Measurements from ENCODE around the gene BTBD2.
A peak's percentile ranks its signal among the peaks of the same experiment; 100 is the strongest.

BTBD2 gene

DNA sequence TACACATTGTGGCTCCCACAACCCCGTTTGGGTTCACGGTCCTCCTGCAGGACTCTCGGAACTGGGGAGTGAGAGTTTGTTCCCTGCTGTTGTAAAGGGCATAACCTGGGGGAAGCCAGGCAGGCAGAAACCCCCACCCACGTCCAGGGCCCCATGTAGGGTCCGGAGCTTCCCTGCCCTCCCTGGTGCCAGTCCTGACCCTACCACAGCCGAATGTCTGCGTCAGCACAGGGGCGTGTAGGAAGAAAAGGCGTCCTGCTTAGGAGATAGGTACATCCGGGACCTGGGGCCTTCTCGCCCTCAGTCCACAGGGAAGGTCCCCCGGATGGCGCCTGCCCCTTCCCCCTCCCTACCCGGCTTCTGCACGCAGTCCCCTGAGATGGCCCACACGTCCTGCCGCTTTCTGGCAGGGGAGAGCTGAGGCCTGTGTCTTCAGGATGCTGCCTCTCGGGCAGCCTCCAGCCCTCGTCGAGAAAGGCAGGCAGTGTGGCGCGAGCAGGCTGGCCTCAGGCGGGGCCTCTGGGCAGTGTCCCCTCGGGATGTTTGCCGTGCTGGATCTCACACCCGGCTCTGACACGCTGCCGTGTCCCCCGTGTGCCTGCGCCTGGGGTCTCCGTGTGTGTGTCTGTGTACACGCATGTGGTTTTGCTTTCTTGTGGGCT lies 55.5 kb downstream of the BTBD2 start:
- DNase-seq (ENCODE audit: low spot score) = no peak

DNA sequence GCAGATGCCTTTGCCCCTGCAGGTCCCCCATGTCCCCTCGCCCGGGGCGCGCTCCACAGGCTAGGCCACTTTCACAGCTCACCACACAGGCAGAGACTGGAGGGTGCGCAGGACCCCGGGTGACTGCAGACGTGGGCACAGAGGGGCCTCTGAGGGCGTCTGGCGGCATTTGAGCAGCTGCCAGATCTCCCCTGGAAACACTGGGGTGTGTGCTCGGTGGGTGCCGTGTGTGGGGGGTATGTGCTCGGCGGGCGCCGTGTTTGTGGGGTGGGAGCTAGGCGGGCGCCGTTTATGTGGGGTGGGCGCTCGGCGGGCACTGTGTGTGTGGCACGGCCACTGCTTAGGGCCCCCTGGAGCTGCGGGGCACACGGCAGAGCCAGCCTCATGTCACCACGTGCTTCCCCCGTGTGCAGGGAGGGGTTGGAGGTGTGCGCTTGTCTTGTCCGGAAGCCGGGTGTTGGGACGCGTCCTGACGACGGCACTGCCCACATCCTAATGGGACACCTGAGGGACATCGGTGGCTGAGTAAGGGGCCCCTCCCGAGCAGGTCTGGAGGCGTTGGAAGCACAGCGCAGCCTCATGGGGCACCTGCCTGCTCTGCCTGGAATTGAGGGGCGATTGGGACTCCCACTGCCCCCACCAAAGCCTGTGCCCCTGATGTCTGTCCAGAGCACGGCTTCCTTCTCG lies 57.8 kb downstream of the BTBD2 start:
- no peak for DNase-seq (ENCODE audit: low spot score)

DNA sequence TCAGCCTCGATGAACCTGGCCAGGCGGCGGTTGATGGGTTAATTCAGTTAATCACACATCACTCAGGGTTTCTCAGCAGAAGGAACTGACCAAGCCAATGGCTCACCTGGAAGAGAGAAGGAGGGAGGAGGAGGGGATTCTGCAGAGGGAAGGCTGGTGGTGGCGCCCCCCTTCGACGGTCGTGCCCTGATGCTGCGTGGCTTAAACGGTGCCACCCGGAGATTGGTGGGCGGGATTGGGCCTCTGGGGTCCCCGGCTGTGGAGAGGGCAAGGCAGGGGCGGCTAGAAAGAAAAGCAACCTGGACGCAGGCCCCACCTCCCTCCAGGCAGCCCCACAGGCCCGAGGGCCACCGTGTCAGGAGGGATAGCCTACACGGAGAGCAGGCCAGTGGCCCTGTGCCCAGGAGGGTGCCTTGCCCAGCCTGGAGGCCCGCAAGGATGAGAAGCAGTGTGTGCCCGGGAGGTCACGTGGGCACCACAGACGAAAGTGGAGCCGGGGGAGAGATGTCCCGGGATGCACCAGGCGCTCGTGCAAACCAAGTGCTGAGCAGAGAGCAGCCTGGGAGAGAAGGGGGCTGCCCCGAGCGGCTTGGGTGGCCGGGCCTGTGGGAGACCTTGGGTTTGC lies 58.5 kb downstream of the BTBD2 start:
- no peak for DNase-seq (ENCODE audit: low spot score)

DNA sequence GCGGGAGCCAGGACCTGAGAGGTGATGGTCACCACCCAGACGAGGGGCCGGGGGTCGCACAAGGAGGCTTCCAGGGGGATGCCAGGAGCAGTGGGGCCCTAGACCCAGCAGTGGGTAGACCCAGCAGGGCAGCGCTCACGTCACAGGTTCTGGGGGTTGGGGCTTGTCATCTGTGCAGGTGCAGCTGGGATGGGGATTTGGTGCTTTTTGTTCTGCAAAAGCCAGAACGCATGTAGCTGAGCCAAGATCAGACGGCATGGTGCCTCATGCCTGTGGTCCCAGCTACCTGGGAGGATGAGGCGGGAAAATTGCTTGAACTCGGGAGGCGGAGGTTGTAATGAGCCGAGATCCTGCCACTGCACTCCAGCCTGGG lies 59.4 kb downstream of the BTBD2 start:
- no peak for DNase-seq (ENCODE audit: low spot score)

DNA sequence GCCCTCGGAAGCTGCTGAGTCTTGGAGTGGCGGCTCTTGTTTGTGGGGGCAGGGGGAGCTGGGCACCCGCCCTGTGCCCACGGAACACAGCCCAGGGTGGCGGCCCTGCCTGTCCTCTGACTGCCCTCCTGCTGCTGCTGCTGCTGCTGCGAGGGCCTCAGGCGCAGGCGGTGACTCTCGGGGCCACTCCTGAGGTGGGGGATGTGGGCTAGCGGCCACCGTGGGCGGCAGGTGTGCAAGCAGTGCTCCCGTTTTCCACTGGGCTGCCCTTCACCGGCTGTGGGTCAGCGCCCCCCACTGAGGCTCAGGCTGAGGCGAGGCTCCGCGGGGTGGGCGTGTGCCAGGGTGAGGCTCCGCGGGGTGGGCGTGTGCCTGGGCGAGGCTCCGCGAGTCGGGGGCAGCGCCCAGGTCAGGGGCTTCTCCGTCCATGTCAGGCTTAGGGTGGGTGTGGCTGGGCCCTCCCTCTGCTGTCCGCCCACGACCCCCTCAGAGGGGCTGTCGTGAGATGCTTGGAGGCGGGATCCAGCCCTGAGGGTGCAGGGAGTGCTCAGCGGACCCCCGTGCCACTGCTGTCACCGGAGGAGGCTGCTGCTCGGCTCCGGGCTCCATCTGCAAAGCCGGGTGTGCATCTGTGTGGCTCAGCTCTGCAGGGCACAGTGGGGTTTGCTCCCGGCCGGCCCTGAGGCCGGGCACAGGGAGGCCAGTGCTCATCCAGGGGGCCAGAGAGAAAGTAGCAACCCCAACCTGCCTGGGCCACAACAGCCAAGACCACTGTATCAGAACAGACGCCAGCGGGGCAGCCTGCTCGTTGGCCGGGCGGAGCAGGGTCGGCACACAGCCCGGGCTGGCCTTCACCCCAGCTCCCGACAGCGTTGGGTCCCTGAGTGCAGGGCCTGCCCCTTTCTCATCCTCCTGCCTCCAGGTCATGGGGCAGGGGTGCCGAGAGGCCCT lies 60.1 kb downstream of the BTBD2 start:
- no peak for DNase-seq (ENCODE audit: low spot score)

DNA sequence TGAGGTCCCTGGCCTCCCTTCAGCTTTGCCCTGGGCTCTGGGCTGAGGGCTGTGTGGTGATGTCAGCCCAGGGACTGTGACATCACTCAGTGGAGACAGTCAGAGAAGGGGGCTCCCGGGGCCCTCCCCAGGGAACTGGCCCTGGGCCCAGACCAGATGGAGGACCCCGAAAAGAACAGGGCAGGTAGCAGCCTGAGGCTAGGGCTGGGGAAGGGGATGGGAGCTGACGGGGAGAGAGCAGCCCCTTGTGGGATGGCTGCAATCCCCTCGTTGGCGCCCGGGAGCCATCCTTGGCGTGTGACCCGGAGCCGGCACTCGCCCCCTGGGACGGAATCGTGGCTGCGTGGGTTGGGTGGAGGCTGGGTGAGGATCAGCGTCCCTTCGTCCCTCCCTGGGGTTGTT lies 61.0 kb downstream of the BTBD2 start:
- no peak for DNase-seq (ENCODE audit: low spot score)

DNA sequence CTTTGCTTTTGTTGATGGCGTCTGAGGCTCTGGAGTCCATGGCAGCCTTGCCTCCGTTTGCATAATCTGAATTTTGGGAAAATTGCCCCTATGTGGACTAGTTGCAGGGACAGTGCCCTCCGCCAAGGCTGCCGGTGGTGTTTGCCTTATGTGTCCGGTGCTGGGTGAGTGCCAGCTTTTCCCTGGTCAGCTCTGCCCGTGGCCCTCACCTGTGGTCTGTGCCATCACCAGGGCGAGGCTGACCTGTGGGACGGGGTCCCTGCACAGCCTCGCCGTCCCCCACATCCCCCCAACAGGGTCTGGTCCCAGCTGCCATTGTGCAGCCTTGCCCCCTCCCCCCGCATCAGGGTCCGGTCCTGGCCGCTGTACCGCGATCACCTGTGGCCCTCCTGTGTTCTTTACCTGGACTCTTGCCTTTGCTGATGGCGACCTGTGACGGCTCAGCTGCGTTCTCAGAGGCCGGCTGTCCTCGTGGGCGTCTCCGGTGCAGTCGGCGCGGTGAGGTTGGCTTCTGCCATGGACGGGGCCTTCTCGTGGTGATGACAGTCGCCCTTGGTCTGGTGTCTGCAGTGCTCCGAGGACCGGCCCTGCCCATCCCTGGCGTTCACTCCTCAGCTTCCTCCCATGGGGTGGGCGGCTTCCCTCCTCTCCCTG lies 61.9 kb downstream of the BTBD2 start:
- DNase-seq (ENCODE audit: low spot score) = no peak

DNA sequence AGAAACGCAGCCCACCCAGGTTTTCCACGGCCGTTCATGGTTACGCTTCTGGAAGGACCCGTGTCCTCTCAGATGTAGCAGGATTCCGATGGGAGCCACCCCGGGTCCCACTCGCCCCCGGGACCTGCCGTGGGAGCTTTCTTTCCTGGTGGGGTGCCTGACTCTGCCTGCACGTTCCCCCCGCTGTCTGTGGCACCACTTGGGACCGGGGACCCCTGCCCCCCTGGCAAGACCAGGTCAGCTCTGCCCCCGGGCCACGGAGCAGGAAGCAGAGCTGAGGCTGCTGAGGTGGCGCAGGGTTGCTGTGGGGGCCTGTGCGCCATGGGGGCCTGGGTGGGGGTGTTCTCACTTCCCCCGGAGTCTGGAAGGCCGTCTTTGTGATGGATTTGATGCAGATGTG lies 62.5 kb downstream of the BTBD2 start:
- DNase-seq (ENCODE audit: low spot score) = no peak

DNA sequence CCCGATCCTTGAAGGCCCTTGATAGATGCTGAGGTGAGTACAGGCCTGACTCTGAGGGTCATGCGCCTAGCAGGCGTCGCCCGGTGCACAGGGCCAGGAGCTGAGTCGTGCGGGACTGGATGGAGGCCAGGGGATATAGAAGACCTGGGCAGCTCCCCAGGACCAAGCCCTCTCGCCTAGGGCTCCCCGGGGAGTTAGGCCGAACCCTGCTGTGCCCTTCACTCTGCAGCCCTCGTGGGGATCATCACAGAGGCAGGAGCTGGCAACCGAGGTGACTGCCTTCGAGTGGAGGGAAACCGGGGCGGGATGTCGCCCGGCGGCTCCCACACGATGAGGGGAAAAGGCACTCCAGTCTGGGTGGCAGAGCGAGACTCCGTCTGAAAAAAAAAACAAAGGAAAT lies 62.9 kb downstream of the BTBD2 start:
- no peak for DNase-seq (ENCODE audit: low spot score)

DNA sequence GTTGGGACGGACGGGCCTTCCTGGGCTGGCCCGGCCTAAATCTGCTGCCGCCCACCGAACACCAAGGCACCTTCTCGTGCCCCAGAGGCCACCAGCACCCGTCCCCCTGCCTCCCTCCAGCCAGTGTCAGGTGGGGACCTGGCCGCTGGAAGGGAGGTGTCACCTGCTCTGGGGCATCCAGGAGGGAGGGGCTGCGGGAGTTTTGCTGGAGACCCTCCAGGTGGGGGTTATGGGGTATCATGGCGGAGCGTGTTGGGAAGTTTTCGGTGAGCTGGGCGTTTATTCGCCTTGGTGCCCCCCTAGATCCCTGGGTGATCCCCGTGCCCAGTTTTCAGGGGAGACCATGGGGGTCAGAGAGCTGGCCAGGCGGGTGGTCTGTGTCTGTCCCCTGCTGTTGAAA lies 64.9 kb downstream of the BTBD2 start:
- DNase-seq (ENCODE audit: low spot score) = no peak

DNA sequence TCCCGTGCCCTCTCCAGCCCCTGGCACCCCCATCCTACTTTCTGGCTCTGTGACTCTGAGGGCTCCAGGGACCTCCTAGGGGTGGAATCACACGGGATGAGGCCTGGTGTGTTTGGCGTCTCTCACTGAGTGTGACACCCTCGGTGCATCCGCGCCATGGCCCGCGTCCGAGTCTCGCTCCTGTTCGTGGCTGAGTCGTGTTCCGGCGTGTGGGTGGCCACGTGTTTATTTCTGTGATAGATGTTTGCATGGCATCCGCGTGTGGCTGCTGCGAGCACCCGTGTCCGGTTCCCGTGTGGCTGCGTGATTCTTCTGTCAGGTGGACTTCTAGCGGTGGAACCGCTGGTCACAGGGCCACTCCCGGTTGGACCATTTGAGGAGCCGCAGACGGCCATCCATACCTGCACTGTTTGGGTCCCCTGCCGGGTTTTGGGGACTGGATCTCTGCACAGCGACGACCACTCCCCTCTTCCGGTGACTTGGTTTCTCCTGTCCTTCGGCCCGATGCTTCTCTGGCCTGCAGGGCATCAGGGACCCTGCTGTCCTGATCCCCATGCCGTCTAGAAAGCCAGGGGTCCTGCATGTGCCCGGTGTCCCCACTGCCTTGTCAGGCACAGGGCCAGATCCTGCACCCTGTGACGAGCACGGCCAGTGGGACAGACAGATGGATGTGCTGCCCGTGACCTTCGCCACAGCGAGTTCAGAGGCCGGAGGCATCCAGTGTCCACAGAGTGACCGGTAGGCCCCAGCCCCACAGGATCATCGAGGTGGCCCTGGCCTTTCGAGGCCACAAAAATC lies 66.0 kb downstream of the BTBD2 start:
- no peak for DNase-seq (ENCODE audit: low spot score)

DNA sequence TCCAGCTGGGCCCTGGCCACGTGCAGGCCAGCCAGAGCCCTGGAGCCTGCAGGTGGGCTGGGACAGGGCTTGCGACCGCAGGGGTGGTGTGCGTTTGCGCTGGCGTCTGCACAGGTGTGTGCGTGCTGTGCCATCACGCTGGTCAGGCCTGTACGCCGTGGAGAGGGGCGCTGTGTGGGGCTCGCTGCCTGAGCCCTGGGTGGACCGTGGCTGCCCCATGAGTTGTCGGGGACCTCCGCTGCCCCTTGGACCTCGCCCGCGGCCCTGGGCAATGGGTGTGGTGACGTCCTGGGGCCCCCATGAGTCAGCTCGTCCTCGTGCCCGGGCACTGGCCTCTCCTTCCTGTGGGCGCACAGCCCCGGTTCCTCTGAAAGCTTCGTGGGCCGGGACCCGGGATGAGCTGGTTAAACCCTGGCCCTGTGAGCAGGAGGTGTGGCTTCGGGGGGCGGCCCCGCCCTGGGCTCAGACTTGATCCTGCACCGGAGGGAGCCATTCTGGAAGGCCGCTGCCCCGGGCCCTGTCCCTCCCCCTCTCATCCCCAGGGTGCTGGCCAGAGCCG lies 67.8 kb downstream of the BTBD2 start:
- DNase-seq (ENCODE audit: low spot score) = no peak

DNA sequence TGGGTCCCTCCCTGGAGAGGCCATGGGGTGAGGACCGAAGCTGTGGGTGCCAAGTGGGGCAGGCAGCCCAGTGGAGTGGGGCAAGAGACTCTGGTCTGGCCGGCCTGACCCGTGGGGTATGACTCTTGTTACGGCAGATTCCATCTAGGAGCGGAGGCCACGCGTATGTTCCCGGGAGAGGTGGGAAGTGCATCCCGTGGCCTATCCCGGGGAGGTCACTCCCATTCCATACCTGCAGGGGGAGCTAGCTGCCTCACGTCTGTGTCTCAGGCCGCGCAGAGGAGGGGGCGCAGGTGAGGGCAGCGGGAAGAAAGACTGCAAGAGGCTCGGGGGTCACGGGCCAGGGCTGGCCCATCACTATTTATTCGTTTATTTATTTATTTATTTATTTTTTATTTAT lies 69.6 kb downstream of the BTBD2 start:
- DNase-seq (ENCODE audit: low spot score) = peak; percentile 41

DNA sequence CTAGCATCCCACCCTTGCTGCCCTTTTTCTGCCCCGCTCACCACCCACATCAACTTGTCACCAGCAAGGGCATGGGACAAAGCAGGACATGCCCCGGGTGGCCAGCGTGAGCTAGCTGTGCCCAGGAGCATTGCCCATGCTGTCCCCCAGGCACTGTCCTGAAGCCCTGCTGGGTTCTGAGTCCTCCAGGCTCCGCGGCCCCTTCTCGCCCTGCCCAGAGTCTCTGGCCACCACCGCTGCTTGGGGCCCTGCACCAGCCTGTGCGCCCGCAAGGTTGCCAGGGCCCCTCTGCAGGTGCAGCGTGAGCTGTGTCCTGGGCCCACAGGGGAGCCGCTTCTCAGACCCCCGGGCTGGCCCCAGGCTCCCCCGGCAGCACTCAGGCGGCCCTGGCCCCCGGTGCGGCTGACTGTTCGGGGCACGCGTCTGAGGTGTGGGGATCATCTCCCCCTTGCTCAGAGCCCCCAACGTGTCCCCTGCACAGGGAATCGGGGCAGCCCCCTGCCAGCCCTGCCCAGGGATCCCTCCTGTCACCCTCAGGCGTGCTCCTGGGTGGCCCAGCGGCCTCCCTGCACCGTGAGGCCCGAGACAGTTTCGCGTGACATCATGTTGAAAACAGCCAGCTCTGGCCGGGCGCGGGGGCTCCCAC lies 70.5 kb downstream of the BTBD2 start:
- DNase-seq (ENCODE audit: low spot score) = no peak

DNA sequence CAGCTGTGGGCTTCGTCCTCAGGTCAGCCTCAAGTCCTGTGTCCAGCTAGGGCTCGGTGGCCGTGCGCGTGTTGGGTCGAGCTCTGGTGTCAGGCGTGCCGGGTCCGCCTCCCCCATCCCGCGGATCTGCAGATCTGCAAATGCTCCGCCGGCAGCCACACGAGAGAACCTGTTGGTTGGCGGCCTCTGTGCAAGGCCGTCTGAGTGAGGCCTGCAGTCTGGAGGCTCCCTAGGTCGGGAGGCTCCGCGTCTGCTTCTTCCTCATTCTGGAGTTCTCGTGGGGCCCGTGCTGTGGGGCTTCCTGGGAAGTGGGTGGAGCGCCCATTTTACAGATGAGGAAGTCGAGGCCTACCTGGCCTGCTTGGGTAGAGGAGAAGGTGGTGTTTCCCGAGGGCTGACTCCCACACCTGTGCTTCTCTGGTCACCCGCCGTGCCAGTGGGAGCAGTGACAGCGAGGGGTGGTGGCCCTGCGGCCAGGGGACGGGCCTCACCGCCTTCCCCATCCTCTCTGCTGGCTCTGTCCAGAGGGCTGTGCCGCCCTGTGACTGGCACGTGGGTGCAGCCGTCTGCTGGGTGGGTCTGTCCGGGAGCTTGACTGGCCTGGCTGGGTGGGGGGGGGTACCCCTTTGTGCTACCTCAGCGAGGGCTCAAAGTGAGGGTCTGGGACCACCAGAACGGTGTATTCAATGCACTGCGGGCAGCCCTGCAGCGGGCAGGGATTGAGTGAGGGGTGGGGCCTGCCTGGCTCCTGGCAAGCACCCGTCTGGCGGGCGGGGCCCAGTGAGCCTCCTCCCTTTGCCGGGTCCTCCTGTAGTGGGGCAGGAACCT lies 71.2 kb downstream of the BTBD2 start:
- DNase-seq (ENCODE audit: low spot score) = no peak

DNA sequence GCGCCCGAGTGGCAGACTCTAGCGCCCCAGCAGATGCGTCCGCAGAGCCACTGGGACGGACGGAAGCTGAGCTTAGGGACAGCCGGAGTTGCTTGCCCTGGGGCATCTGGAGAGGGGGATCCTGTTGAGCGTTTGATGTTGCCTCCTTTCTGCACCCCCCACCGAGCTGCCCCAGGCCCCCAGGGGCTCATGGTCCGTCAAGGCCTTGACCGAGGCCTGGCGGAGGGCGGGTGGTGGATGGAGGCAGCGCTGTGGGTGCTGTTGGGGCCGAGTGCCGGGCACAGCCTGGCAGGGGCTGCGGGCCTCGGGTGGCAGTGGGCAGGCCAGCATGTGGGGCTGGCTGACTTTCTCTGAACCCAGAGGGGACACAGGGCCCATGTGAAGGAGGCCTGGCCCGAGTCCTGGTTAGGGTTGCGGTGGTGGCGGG lies 71.8 kb downstream of the BTBD2 start:
- DNase-seq (ENCODE audit: low spot score) = no peak

DNA sequence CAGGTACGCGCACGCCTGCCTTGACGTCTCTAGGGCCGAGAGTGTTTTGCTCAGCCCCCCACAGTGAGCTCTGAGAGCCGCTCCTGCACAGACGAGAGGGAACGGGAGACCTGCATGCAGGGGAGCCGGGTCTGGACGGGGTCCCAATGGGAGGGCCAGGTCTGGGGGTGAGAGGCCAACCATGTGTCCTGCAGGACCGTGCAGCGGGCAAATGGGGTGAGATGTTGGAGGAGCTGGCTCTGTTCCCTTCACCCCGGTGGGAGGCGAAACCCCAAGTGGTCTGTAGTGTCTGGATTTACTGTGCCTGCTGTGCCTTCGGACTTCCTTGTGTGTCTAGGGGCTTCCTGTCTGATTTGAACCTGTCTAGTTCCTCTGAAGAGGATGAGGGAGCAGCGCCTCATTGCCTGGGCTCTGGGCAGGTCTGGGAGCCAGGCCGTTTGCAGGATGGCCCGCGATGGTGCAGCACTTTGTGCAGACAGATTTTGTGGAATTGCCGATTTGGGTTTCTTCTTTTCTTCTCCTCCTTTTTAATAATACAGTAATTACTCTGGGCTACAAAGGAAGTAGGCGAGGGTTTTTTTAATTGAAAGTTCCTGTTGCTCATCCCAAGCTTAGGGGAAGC lies 72.5 kb downstream of the BTBD2 start:
- DNase-seq (ENCODE audit: low spot score) = peak; percentile 46

DNA sequence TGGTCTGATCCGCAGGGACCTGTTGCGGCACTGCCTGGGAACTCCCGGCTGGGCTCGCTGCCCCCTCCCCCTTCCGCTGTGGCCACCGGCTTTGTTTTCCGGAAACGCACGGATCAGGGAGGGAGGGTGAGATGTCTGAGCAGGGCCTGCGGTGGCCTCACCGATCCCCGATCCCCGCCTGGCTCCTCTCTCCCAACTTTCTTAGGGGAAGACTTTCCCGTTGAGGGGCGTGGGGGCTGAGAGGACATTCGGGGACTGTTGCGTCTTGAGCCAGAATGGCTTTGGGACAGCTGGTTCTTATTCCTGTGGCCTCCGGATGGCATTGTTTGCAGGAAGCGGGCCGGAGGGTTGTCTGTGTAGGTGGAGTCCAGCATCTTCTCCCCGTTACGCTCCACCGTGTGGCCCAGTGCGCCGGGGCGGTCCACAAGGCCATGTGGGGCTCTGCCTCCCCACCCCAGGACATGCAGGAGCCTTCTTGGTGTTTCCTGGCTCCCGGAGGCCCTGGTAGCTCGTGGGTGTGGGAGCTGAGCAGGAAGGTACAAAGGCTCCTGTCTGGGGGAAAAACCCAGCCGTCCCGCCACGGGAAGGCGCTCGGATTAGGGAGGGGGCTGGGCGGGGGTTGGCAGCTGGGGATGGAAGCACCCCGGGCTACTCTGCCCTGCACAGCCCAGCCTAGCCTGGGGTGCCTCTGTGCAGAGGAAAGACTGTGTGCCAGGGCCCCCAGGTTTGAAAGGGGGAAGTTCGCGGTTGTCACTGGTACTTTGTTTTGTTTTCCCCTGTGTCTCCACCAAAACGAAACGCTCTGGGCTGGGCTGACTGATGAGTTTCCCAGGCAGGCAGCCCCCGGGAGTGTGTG lies 73.2 kb downstream of the BTBD2 start:
- peak; percentile 63 for DNase-seq (ENCODE audit: low spot score)

Measured in kidney capillary endothelial cell (primary cell).